ENCODE results near the gene SPATS1.

GRCh38 chr6:44349904-44350649, 7.6 kb downstream of the SPATS1 start:
- TF ChIP-seq CTCF (IDR thresholded peaks at IDR 0.05) (no peak), EZH2 (IDR thresholded peaks at IDR 0.05; ENCODE audit: borderline replicate concordance, insufficient read depth, low read depth, low read length, poor library complexity, severe bottlenecking) (no peak)
